GM12865 (cell line): ENCODE measurements around the gene CDH4.

Source experiments
- DNase-seq: peaks from one replicate; pipeline ENCODE4 v3.0.0; 2010; ENCODE audit warnings: low read depth
- H3K4me3 ChIP-seq: 2 replicates; pipeline ENCODE4 v1.5.1; 2011; ENCODE audit warnings: mild to moderate bottlenecking, low read depth, low read length, control low read depth
- TF ChIP-seq, protein P1 (sequence below): IDR thresholded peaks from 2 replicates; pipeline ENCODE4 v1.5.1; 2011; ENCODE audit warnings: low read length, control low read depth, low read depth, inconsistent platforms; ENCODE audit not compliant: insufficient read depth; ENCODE audit errors: missing control alignments

Gene CDH4

DNA sequence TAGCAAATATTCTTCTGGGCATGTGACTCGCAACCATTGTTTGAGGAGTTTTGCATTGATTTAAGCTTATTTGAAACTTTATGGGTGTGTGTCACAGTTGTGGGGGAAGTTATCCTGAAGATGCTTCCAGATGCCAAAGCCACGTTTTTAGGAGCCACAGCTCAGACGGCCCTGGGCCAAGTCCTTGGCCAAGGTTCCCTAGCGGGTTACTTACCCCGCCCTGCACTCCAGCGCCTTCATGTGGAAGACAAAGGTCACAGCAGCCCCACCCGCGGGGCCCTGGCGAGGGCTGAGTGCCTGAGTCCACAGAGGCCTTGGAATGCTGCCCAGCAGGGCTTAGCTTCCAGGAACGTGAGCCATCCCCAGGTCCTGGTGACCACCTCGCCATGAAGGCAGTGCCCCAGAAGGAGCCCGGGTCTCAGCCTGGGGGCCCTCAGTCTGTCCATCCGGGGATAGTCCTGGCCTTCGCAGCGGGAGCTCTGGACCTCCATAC is 308.3 kb downstream of the CDH4 start:
- H3K4me3 ChIP-seq, result no peak overlapping the region
- TF ChIP-seq, protein P1, sequence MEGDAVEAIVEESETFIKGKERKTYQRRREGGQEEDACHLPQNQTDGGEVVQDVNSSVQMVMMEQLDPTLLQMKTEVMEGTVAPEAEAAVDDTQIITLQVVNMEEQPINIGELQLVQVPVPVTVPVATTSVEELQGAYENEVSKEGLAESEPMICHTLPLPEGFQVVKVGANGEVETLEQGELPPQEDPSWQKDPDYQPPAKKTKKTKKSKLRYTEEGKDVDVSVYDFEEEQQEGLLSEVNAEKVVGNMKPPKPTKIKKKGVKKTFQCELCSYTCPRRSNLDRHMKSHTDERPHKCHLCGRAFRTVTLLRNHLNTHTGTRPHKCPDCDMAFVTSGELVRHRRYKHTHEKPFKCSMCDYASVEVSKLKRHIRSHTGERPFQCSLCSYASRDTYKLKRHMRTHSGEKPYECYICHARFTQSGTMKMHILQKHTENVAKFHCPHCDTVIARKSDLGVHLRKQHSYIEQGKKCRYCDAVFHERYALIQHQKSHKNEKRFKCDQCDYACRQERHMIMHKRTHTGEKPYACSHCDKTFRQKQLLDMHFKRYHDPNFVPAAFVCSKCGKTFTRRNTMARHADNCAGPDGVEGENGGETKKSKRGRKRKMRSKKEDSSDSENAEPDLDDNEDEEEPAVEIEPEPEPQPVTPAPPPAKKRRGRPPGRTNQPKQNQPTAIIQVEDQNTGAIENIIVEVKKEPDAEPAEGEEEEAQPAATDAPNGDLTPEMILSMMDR, result no peak
- DNase-seq, result no peak

DNA sequence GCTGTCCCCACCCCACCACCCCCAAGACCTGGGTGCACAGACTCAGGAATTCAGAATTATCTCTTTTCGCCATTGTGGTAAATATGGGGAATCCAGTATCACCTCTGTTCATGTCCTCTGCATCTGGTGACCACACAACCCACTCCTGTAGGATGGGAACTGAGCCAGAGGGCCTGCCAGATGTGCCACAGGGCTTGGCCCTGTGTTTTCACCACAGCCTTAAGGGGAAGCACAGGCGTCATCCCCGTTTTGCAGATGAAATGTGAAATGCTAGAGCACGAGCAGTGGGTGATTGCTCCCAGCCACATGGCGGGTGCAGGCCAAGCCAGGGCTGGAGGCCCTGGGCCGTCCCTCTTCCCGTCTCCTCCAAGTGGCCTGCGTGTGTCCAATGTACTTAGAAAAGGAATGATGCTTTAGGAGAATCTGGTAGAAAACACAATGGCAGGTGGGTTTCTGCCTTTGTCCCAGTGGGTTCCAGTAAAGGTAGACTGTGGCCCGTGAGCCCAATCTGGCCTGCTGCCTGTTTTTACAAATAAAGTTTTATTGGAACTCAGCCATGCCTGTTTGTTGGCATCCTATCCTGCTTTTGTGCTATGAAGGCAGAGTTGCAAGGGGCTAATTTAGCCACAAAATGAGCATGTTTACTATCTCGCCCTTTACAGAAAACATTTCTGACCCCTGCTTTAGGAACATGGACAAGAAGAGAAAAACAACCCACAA is 309.2 kb downstream of the CDH4 start:
- no peak for DNase-seq
- TF ChIP-seq, protein P1, result no peak
- H3K4me3 ChIP-seq, result no peak overlapping the region

DNA sequence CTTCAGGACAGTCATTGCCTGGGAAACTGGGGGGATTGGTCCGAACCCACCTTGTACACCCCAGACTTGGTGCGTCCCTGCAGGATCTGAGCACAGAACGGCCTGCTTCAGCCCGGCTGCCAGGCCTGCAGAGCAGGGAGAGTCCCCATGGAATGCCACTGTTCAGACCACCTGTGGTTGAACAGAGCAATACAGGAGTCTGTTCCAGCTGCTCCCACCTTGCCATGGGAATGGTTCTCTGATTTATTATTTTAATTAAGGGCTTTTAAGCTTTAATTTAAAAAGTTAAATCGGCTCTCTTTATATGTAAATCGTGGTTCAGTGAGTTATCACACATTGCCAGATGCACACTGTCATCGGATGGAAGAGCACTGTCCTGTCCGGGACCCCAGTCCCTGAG is 310.4 kb downstream of the CDH4 start:
- TF ChIP-seq, protein P1, result no peak
- H3K4me3 ChIP-seq, result no peak overlapping the region
- no peak for DNase-seq

DNA sequence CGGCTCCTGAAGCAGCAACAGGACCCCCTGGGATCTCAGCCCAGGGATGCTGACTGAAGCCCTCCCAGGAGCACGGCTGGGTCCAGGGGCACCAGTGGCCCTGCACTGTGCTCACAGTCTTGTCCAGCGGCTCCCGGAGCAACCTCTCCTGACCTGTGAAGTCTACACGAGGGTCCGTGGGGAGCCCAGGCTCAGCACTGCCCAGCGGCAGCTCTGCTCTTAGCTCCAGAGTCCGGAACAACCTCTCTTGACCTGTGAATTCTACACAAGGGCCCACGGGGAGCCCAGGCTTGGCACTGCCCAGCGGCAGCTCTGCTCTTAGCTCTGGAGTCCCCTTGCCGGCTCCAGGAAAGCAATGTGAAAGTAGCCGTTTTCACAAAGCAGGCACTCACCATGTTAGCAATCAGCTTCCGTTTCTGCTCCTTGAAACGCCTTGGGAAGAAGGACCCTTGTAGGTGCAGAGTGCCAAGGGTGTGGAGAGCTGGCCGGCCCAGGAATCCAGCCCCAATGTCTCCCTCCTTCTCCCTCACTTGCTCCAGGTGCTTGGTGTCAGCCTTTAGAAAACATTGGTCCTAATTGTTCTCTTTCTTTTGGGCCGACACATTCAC is 310.9 kb downstream of the CDH4 start:
- H3K4me3 ChIP-seq, result no peak overlapping the region
- no peak for DNase-seq
- TF ChIP-seq, protein P1, result no peak

DNA sequence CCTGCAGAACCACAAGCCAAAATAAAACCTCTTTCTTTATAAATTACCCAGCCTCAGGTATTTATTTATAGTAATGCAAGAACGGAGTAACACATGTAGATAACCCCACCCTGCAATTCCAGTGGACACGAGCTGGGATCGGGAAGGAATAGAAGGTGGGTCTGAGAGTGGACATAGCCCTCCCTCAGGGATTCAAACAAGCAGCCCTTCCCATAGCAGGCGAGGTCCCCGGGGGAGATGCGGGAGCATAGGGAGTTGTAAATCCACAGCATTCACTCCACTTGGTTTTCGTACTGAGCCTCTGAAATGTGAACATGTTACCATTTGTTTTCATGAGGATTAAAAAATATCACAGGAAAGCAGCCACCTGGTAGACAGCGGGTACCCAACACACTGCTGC is 312.6 kb downstream of the CDH4 start:
- TF ChIP-seq, protein P1, result no peak
- H3K4me3 ChIP-seq, result no peak overlapping the region
- DNase-seq, result no peak

DNA sequence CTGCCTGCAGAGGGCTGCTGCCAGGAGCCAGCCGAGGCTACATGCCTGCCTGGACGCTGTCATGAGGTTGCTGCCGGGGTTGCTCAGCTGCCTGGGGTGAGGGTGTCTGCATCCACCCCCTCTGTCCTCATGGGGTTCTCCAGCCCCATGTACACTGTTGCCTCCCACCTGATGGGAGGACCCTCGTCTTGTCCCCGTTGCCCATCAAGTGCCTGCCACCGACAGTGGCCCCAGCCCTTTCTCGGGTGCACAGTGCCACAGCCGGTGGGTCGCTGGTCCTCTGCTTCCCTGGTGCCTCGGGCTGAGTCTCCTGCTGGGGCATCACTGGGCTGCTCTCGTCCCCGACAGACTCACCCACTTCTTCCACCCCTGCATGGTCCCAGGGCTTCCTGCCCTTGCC is 313.7 kb downstream of the CDH4 start:
- TF ChIP-seq, protein P1, result no peak

DNA sequence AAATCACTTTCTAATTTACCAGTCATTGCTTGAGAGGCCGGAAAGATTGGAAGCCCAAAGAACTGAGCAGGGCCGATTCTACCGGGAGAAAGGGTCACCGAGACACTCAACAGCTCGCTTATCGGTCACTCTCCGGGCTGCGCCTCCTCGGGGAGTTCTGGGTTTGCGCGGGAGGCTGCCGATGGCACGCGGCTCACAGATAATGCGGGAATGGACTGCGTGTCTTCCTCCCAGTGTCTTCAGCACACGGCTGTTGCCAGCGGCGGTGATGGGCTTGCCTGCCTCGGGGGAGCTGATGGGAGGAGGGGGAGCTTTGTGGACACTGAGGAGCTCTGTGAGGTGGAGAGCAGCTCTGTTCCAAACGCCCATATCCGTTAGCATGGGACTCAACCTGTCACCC is 314.6 kb downstream of the CDH4 start:
- no peak for DNase-seq
- no peak overlapping the region for H3K4me3 ChIP-seq
- TF ChIP-seq, protein P1, result no peak

More for the DNA sequence above, 313.7 kb downstream of the CDH4 start:
- no peak for DNase-seq
- no peak overlapping the region for H3K4me3 ChIP-seq
